ENCODE results near the gene TAS1R1. TPM values are rescaled to one million over a fixed set of nuclear protein-coding genes. Genes with fewer than 3 reads are reported as not detected.

TAS1R1 gene
- total RNA-seq, 1 donor from 2014 or later, result not detected

- no peaks in the 10 kb centered on the region for H3K36me3 Mint-ChIP-seq (ENCODE audit: low read depth)
- no peak overlapping the region for H3K27ac Mint-ChIP-seq (ENCODE audit: unreplicated experiment)
- DNase-seq (ENCODE audit: low read depth, low spot score), result no peak
- H3K9me3 Mint-ChIP-seq, result no peaks in the 10 kb centered on the region
- no peak for TF ChIP-seq CTCF (conservative IDR thresholded peaks at IDR 0.05)
- no peaks in the 10 kb centered on the region for H3K27me3 Mint-ChIP-seq (ENCODE audit: low read depth)
- no peaks in the 10 kb centered on the region for H3K4me1 Mint-ChIP-seq
- H3K4me3 Mint-ChIP-seq, result peak overlapping the region; percentile 19
Observed at GRCh38 chr1:6588128-6588892, 33.2 kb downstream of the TAS1R1 start.

GRCh38 chr1:6588893-6589520, 33.9 kb downstream of the TAS1R1 start:
- DNase-seq (ENCODE audit: low read depth, low spot score), result no peak
- no peaks in the 10 kb centered on the region for H3K9me3 Mint-ChIP-seq
- no peak overlapping the region for H3K4me3 Mint-ChIP-seq
- H3K27me3 Mint-ChIP-seq (ENCODE audit: low read depth), result no peaks in the 10 kb centered on the region
- H3K4me1 Mint-ChIP-seq, result no peaks in the 10 kb centered on the region
- no peak for TF ChIP-seq CTCF (conservative IDR thresholded peaks at IDR 0.05)
- peaks cover 1% of the 10 kb centered on the region for H3K36me3 Mint-ChIP-seq (ENCODE audit: low read depth)
- no peak overlapping the region for H3K27ac Mint-ChIP-seq (ENCODE audit: unreplicated experiment)

- Mint-ChIP-seq H3K36me3 (ENCODE audit: low read depth) (peaks cover 2% of the 10 kb centered on the region), H3K27me3 (ENCODE audit: low read depth) (no peaks in the 10 kb centered on the region)
- no peak for TF ChIP-seq CTCF (conservative IDR thresholded peaks at IDR 0.05)
Observed at GRCh38 chr1:6590046-6590445, 34.9 kb downstream of the TAS1R1 start.

GRCh38 chr1:6591222-6591621, 36.1 kb downstream of the TAS1R1 start:
- Mint-ChIP-seq H3K4me3 (no peak overlapping the region), H3K27me3 (ENCODE audit: low read depth) (no peaks in the 10 kb centered on the region), H3K9me3 (no peaks in the 10 kb centered on the region), H3K27ac (ENCODE audit: unreplicated experiment) (no peak overlapping the region), H3K36me3 (ENCODE audit: low read depth) (peaks cover 2% of the 10 kb centered on the region), H3K4me1 (no peaks in the 10 kb centered on the region)
- TF ChIP-seq CTCF (conservative IDR thresholded peaks at IDR 0.05), result no peak
- no peak for DNase-seq (ENCODE audit: low read depth, low spot score)

More at GRCh38 chr1:6590046-6590445, 34.9 kb downstream of the TAS1R1 start:
- no peak for DNase-seq (ENCODE audit: low read depth, low spot score)
- Mint-ChIP-seq H3K9me3 (no peaks in the 10 kb centered on the region), H3K4me1 (no peaks in the 10 kb centered on the region), H3K4me3 (peak overlapping the region; percentile 31), H3K27ac (ENCODE audit: unreplicated experiment) (no peak overlapping the region)

GRCh38 chr1:6591644-6592043, 36.5 kb downstream of the TAS1R1 start:
- H3K27me3 Mint-ChIP-seq (ENCODE audit: low read depth), result no peaks in the 10 kb centered on the region
- no peak for TF ChIP-seq CTCF (conservative IDR thresholded peaks at IDR 0.05)
- no peak for DNase-seq (ENCODE audit: low read depth, low spot score)
- H3K27ac Mint-ChIP-seq (ENCODE audit: unreplicated experiment), result no peak overlapping the region
- no peaks in the 10 kb centered on the region for H3K4me1 Mint-ChIP-seq
- H3K36me3 Mint-ChIP-seq (ENCODE audit: low read depth), result peaks cover 2% of the 10 kb centered on the region
- H3K4me3 Mint-ChIP-seq, result no peak overlapping the region
- H3K9me3 Mint-ChIP-seq, result no peaks in the 10 kb centered on the region
